Measurements from ENCODE around the gene RNASE13.

- TF ChIP-seq POLR2A (IDR thresholded peaks at IDR 0.05), result no peak
- no peak for TF ChIP-seq CTCF (IDR thresholded peaks at IDR 0.05)
Measured at GRCh38 chr14:21049271-21049673, 14.7 kb upstream of the RNASE13 start.

Data from Peyer's patch (tissue), 4 donors.